OCI-LY7 (cell line): ENCODE data around the gene VPS37B. TPM values are rescaled to one million over a fixed set of nuclear protein-coding genes. Genes with fewer than 3 reads are reported as not detected.

Experiments used
- BruUV-seq: library from RNA; stranded (reverse); fragments of 400-500 nt; replicated peaks from 2 replicates; lab custom pipeline; 2021; lab: Mats Ljungman, UMichigan
- CTCF ChIA-PET: fragments of 300-600 bp; sonication (Branson Sonifier 250); formaldehyde crosslinking; loops from one replicate; lab custom pipeline; 2022; ENCODE audit warnings: antibody characterized with exemption; ENCODE audit not compliant: unreplicated experiment; lab: Charles Lee
- POLR2A ChIA-PET: fragments of 300-600 bp; sonication (Branson Sonifier 250); formaldehyde crosslinking; loops from one replicate; lab custom pipeline; 2022; ENCODE audit warnings: antibody characterized with exemption; lab: Charles Lee
- DNase-seq: peaks from one replicate; pipeline ENCODE4 v3.0.0-alpha.2; 2015; ENCODE audit warnings: low spot score
- H2AFZ ChIP-seq: fragments of 200-600 bp; sonication (generic), shearing (Covaris generic); 2 replicates; pipeline ENCODE4 v1.6.1; 2014; ENCODE audit warnings: mild to moderate bottlenecking, antibody characterized with exemption, low read length, moderate library complexity
- H3K27ac ChIP-seq: fragments of 200-600 bp; sonication (generic); 2 replicates; pipeline ENCODE4 v1.5.1; 2014; ENCODE audit warnings: mixed run types, low read depth, mild to moderate bottlenecking, moderate library complexity, low read length, inconsistent platforms; ENCODE audit not compliant: poor library complexity, severe bottlenecking
- H3K36me3 ChIP-seq: fragments of 200-600 bp; sonication (generic); 2 replicates; pipeline ENCODE4 v1.6.1; 2014; ENCODE audit warnings: mild to moderate bottlenecking, antibody characterized with exemption, low read length, moderate library complexity, mixed read lengths; ENCODE audit not compliant: insufficient read depth
- H3K4me1 ChIP-seq: fragments of 200-600 bp; sonication (generic); 2 replicates; pipeline ENCODE4 v1.5.1; 2014; ENCODE audit warnings: mild to moderate bottlenecking, low read length; ENCODE audit not compliant: insufficient read depth, poor library complexity, severe bottlenecking
- H3K4me2 ChIP-seq: fragments of 200-600 bp; sonication (generic); 2 replicates; pipeline ENCODE4 v1.6.1; 2014; ENCODE audit warnings: mild to moderate bottlenecking, low read length
- H3K4me3 ChIP-seq: fragments of 200-600 bp; sonication (generic); 2 replicates; pipeline ENCODE4 v1.5.1; 2014; ENCODE audit warnings: mild to moderate bottlenecking, low read depth, low read length; ENCODE audit not compliant: poor library complexity, severe bottlenecking
- H3K79me2 ChIP-seq: fragments of 200-600 bp; sonication (generic); 2 replicates; pipeline ENCODE4 v1.6.1; 2016; ENCODE audit warnings: low read depth, mild to moderate bottlenecking, low read length, moderate library complexity, mixed read lengths; ENCODE audit not compliant: insufficient read depth
- H3K9me2 ChIP-seq: fragments of 200-600 bp; sonication (generic); 2 replicates; pipeline ENCODE4 v1.6.1; 2016; ENCODE audit warnings: mild to moderate bottlenecking, low read length, mixed read lengths; ENCODE audit not compliant: insufficient read depth
- H3K9me3 ChIP-seq: fragments of 200-600 bp; sonication (generic); 2 replicates; pipeline ENCODE4 v1.6.1; 2014; ENCODE audit warnings: mild to moderate bottlenecking, mixed run types, low read length, mixed read lengths
- H4K20me1 ChIP-seq: fragments of 200-600 bp; sonication (generic); 2 replicates; pipeline ENCODE4 v1.6.1; 2014; ENCODE audit warnings: mild to moderate bottlenecking, antibody characterized with exemption, low read length, moderate library complexity, mixed read lengths; ENCODE audit not compliant: insufficient read depth
- EZH2phosphoT487 ChIP-seq: fragments of 200-600 bp; sonication (generic); IDR thresholded peaks from 2 replicates; pipeline ENCODE4 v1.6.1; 2018; ENCODE audit warnings: low read depth, borderline replicate concordance, mild to moderate bottlenecking, mixed run types, antibody characterized with exemption, low read length, moderate library complexity, mixed read lengths
- intact Hi-C: fragments of 100-400 bp; cut with micrococcal nuclease; formaldehyde crosslinking; loops from one replicate; pipeline ENCODE4 v1.10.0; 2022; ENCODE audit not compliant: unreplicated experiment
- total RNA-seq, 2 experiments: library from RNA; depleted of rRNA in 1 of 2; stranded (reverse); fragments of >200 nt in 1 of 2; shearing (Covaris generic) in 1 of 2; gene quantifications; 2 replicates each; pipeline ENCODE4 v1.2.3, GENCODE V29; 2014 to 2022
- TF ChIP-seq, protein P1 (sequence below): fragments of 200-600 bp; sonication (generic); conservative IDR thresholded peaks from 2 replicates; pipeline ENCODE4 v1.5.1; 2014; ENCODE audit warnings: mild to moderate bottlenecking, antibody characterized with exemption, low read length, moderate library complexity, mixed read lengths

Gene VPS37B
- total RNA-seq, 2 experiments from 2014 or later, result 1.7 to 2.5 TPM

DNA sequence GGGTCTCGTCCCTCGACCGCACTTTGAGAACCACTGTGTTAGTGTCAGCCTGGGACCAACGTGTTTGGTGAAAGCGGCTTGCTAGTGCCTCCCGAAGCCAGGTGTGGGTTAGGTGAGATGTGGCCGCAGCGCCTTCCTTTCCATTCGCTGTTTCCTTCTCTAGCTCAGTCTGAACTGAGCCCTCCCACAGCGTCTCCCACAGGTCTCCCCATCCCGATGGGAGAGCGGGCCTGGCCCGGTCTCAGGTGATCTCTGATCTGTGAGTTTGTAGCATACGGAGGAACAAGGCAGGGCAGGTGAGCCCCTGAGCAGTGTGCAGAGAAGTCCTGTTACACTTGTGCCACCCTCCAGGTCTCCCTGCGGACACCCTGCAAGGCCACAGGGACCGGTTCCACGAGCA lies 41.4 kb downstream of the VPS37B start:
- Histone ChIP-seq H3K9me2 (no peaks in the 10 kb centered on the region), H3K9me3 (no peaks in the 10 kb centered on the region), H3K4me3 (no peak overlapping the region), H3K79me2 (no peaks in the 10 kb centered on the region), H3K36me3 (peaks cover 47% of the 10 kb centered on the region), H4K20me1 (no peaks in the 10 kb centered on the region), H2AFZ (no peak overlapping the region), H3K27ac (no peak overlapping the region), H3K4me1 (no peaks in the 10 kb centered on the region), H3K4me2 (no peak overlapping the region)
- CTCF ChIA-PET, result interaction anchor here (0.6 kb wide), 1 partner anchor 65 kb away, joined by 4 read pairs; no protein-coding TSS in a partner anchor
- POLR2A ChIA-PET, result no interaction called here
- intact Hi-C loops, result no loop called here
- BruUV-seq, result no TSS peak
- DNase-seq, result no peak
- TF ChIP-seq, protein P1, sequence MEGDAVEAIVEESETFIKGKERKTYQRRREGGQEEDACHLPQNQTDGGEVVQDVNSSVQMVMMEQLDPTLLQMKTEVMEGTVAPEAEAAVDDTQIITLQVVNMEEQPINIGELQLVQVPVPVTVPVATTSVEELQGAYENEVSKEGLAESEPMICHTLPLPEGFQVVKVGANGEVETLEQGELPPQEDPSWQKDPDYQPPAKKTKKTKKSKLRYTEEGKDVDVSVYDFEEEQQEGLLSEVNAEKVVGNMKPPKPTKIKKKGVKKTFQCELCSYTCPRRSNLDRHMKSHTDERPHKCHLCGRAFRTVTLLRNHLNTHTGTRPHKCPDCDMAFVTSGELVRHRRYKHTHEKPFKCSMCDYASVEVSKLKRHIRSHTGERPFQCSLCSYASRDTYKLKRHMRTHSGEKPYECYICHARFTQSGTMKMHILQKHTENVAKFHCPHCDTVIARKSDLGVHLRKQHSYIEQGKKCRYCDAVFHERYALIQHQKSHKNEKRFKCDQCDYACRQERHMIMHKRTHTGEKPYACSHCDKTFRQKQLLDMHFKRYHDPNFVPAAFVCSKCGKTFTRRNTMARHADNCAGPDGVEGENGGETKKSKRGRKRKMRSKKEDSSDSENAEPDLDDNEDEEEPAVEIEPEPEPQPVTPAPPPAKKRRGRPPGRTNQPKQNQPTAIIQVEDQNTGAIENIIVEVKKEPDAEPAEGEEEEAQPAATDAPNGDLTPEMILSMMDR, result no peak
- TF ChIP-seq EZH2phosphoT487, result no peak

DNA sequence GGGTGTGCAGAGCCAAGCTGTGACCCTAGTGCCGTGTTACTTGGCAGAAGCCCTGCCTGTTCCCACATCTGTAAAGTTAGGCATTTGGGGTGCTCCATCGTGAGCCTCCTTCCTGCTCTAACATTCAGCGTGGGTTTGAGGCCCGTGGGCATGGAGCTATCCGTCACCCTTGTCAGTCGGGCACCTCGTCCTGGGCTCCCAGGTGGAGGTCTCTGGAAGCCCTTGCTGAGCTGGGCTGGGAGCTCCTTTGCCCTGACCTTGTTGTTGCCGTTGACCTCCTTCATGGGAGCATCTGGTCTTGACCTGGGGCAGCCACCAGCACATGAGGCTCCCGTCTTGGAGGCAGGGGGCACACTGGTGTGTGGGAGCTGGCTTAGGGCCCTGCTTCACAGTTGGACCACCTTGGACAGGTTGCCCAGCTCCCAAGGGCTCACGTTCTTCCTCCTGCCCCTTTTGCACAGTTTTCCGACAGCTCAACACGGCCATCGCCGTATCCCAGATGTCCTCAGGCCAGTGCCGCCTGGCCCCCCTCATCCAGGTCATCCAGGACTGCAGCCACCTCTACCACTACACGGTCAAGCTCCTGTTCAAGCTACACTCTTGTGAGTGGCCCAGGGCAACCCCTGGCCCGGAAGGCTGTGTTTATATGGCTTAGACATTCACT lies 42.2 kb downstream of the VPS37B start:
- BruUV-seq, result no TSS peak
- peaks cover 44% of the 10 kb centered on the region for H3K36me3 ChIP-seq

More for the DNA sequence above, 42.2 kb downstream of the VPS37B start:
- no peak overlapping the region for H3K4me2 ChIP-seq
- ChIA-PET CTCF (no interaction called here), POLR2A (interaction anchor here (0.7 kb wide), 1 partner anchor 86 kb away, joined by 3 read pairs; no protein-coding TSS in a partner anchor)
- H3K9me3 ChIP-seq, result no peaks in the 10 kb centered on the region
- H3K4me3 ChIP-seq, result no peak overlapping the region
- intact Hi-C loops, result no loop called here
- TF ChIP-seq, protein P1, result no peak
- TF ChIP-seq EZH2phosphoT487, result no peak
- no peaks in the 10 kb centered on the region for H3K79me2 ChIP-seq
- H4K20me1 ChIP-seq, result no peaks in the 10 kb centered on the region
- no peak overlapping the region for H2AFZ ChIP-seq
- H3K9me2 ChIP-seq, result no peaks in the 10 kb centered on the region
- no peak for DNase-seq
- no peaks in the 10 kb centered on the region for H3K4me1 ChIP-seq
- no peak overlapping the region for H3K27ac ChIP-seq
